Fibroblast of skin of right biceps (primary cell): ENCODE data around the gene RGS9.

Experiments
- DNase-seq: peaks from one replicate; pipeline ENCODE4 v3.0.0-alpha.2; 2013

Gene RGS9

DNA sequence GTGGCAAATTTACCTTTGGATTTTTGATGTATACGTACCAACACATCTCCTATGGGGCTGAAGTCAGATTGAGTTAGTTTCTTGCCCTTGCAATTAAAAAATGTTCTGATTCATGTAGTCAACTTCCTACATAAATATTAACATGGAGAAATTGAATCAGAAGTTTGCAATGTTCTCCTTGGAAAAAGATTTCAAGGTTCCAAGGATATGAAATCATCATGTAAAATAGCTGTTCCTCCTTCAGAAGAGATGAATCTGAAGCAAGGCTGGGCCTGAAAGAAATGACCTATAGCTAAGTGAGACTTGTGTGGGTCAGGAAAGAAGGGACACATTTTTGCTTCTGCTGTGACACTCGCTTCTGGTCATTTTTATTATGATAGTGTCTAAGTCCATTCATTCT lies 131.7 kb downstream of the RGS9 start:
- peak; percentile 60 for DNase-seq

GRCh38 chr17:65270499-65271253 lies 133.5 kb downstream of the RGS9 start:
- no peak for DNase-seq

DNA sequence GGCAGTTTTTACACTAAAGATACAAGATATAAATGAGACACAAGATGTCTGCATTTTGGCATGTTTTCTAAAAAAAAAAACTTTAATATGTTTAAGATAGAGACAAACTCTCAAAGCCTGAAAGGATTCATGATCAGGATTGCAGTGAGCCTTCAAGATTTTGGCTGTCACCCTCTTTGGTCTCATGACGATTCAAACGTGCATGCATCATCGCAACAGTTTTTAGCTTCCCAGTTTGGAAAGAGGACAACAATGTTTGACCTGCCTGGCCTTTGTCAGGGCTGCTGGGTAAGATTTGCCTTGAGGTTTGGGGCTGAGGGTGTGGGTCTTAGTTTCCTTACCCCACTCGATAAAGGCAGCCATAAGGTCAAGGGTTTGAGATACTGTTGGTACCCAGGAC lies 134.1 kb downstream of the RGS9 start:
- DNase-seq, result peak; percentile 12
